Immature natural killer cell (primary cell): ENCODE measurements around the gene SEZ6. TPM values are rescaled to one million over a fixed set of nuclear protein-coding genes. Genes with fewer than 3 reads are reported as not detected.

ENCODE experiments used
- DNase-seq, 3 donors: peaks; one replicate each; pipeline ENCODE4 v3.0.0; 2022; ENCODE audit warnings: mixed read lengths in 1 of 3
- H3K27ac Mint-ChIP-seq, 6 donors: one replicate each; pipeline ENCODE4 v1.8.0; 2020; ENCODE audit warnings: mixed read lengths in 6 of 6, mild to moderate bottlenecking in 5 of 6, inconsistent platforms in 4 of 6, moderate library complexity in 3 of 6
- H3K27me3 Mint-ChIP-seq, 3 donors: one replicate each; pipeline ENCODE4 v1.8.0; 2020 to 2021; ENCODE audit warnings: low read depth in 3 of 3, mild to moderate bottlenecking in 3 of 3, mixed read lengths in 3 of 3, moderate library complexity in 3 of 3, inconsistent platforms in 1 of 3
- H3K36me3 Mint-ChIP-seq, 3 donors: one replicate each; pipeline ENCODE4 v1.8.0; 2020; ENCODE audit warnings: mixed read lengths in 3 of 3, inconsistent platforms in 2 of 3, mild to moderate bottlenecking in 2 of 3
- H3K4me1 Mint-ChIP-seq, 2 donors: one replicate each; pipeline ENCODE4 v1.8.0; 2020; ENCODE audit warnings: inconsistent platforms in 2 of 2, mild to moderate bottlenecking in 2 of 2, mixed read lengths in 2 of 2, moderate library complexity in 1 of 2
- H3K4me3 Mint-ChIP-seq, 5 donors: one replicate each; pipeline ENCODE4 v1.8.0; 2020; ENCODE audit warnings: mild to moderate bottlenecking in 5 of 5, mixed read lengths in 5 of 5, inconsistent platforms in 3 of 5, moderate library complexity in 3 of 5
- H3K9me3 Mint-ChIP-seq, 6 donors: one replicate each; pipeline ENCODE4 v1.8.0; 2020; ENCODE audit warnings: mild to moderate bottlenecking in 6 of 6, mixed read lengths in 6 of 6, inconsistent platforms in 4 of 6, moderate library complexity in 3 of 6
- polyA plus RNA-seq, 3 donors: library from polyadenylated mRNA; unstranded; fragments of 300-500 nt; fragmentation: Illumina TruSeq; gene quantifications; one replicate each; pipeline ENCODE4 v1.2.3, GENCODE V29; 2021

The SEZ6 gene
- polyA plus RNA-seq, 3 donors from 2014 or later = 0.71 to 3.8 (median 0.86) TPM

DNA sequence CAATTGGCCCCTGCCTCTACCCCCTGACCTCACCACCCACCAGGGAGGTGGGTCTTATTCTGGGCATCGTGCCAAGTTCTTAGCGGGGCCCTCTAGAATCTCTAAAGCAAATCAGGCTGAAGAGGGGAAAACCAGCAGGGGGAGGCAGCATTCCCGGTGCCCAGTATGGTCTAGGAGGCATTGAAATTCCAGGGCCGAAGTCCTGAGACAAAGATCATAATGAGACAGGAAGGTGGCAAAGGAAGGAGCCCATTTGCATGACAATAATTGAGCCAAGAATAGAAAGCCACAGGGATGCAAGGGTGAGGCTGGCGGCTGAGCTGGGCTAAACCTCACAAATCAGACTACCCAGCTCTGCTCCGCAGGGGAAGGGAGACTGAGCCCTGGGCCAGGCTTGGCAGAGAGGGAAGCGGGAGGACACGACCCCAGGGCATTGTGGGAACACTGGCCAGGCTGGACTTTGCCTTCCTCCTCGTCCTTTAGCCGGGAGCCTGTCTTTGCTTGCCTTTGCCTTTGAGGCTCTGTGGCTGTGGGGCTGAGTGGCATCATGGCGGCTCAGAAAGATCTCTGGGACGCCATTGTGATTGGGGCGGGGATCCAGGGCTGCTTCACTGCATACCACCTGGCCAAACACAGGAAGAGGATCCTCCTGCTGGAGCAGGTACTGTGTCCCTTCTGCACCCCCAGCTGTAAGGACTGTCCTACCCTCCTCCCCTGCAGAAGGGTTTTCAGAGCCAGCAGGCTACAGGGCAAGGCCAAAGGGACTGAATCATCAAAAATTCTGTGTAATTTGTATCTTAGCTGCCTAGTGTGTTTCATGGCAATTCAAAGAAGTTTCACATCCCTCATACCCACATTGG lies 37.1 kb upstream of the SEZ6 start, which contains the start of gene PIPOX:
TSS of gene PIPOX (plus strand) at position 463 of the 860 bp plus-strand sequence. CDS start at position 548, 85 bp downstream.
- Mint-ChIP-seq H3K4me3 (no peak within 1 kb of the TSS), H3K9me3 (no peaks in the 10 kb centered on the region), H3K27ac (no peak within 1 kb of the TSS), H3K36me3 (peaks cover 0 to 14% (median 0%) of the 10 kb centered on the region in 3 donors), H3K27me3 (peaks cover 0 to 5% (median 3%) of the 10 kb centered on the region in 3 donors), H3K4me1 (peaks cover 0 to 5% of the 10 kb centered on the region in 2 donors)
- DNase-seq = no peak

DNA sequence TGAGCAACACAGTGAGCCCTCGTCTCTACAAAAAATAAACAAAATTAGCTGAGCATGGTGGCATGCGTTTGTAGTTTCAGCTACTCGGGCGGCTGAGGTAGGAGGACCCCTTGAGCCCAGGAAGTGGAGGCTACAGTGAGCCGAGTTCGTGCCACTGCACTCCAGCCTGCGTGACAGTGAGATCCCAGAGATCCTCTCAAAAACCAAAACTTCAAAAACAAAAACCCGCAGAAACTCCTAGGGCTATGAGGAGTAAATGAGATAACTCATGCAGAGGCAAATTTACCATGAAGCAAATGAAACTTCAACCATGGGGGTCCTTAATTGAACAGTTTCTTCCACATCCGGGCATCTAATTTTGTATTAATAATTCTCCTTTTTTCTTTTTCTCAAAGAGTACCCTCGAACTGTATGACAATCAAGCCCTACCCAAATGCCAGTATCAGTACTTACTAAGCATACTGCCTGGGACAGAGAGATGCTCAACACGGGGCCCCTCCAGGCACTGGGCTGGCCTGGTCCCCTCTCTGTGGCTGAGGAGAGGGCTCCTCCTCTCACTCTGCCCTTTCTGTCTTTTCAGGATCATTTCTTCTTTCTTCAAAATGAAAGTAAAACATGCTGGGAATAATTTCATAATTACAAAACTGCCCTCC lies 36.3 kb upstream of the SEZ6 start:
- Mint-ChIP-seq H3K4me3 (no peak overlapping the region), H3K27ac (no peak overlapping the region), H3K27me3 (peaks cover 0 to 5% (median 2%) of the 10 kb centered on the region in 3 donors), H3K9me3 (no peaks in the 10 kb centered on the region), H3K4me1 (peaks cover 0 to 5% of the 10 kb centered on the region in 2 donors), H3K36me3 (peaks cover 0 to 14% (median 0%) of the 10 kb centered on the region in 3 donors)
- DNase-seq = no peak

DNA sequence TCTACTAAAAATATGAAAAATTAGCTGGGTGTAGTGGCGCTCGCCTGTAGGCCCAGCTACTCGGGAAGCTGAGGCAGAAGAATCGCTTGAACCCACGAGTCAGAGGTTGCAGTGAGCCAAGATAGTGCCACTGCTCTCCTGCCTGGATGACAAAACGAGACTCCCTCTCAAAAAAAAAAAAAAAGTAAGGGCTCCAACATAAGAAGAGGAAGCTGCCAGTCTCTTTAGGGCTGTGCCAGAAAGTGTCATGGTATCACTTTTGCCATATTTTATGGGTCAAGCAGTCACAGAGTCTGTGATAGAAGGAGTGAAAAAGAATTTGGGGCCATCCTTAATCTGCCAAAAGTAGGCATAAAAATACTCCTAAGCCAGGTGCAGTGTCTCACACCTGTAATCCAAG lies 35.7 kb upstream of the SEZ6 start:
- Mint-ChIP-seq H3K36me3 (peaks cover 0 to 13% (median 0%) of the 10 kb centered on the region in 3 donors), H3K27ac (no peak overlapping the region), H3K9me3 (no peaks in the 10 kb centered on the region), H3K27me3 (peaks cover 2 to 3% (median 2%) of the 10 kb centered on the region in 3 donors), H3K4me1 (peaks cover 0 to 5% of the 10 kb centered on the region in 2 donors), H3K4me3 (no peak overlapping the region)
- DNase-seq = no peak

DNA sequence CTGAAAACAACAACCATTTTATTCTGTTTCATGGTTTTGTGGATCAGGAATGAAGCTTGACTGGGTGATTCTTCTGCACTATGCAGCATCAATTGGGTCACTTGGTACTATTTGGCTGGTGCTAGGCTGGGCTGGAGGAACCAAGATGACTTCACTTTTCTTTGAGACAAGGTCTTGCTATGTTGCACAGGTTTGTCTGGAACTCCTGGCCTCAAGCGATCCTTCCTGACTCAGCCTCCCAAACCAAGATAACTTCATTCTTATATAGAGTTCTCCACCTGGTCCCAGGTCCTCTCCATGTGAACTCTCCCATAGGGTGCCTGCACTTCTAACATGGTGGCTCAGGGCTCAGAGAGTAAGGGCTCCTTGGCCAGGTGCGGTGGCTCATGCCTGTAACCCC lies 35.3 kb upstream of the SEZ6 start:
- H3K9me3 Mint-ChIP-seq = peaks cover 0 to 2% (median 0%) of the 10 kb centered on the region in 6 donors
- H3K27me3 Mint-ChIP-seq = peaks cover 2 to 4% (median 2%) of the 10 kb centered on the region in 3 donors
- peaks cover 0 to 8% (median 0%) of the 10 kb centered on the region in 3 donors for H3K36me3 Mint-ChIP-seq
- peaks cover 0 to 5% of the 10 kb centered on the region in 2 donors for H3K4me1 Mint-ChIP-seq
- no peak overlapping the region for H3K4me3 Mint-ChIP-seq
- no peak overlapping the region for H3K27ac Mint-ChIP-seq
- DNase-seq = no peak

DNA sequence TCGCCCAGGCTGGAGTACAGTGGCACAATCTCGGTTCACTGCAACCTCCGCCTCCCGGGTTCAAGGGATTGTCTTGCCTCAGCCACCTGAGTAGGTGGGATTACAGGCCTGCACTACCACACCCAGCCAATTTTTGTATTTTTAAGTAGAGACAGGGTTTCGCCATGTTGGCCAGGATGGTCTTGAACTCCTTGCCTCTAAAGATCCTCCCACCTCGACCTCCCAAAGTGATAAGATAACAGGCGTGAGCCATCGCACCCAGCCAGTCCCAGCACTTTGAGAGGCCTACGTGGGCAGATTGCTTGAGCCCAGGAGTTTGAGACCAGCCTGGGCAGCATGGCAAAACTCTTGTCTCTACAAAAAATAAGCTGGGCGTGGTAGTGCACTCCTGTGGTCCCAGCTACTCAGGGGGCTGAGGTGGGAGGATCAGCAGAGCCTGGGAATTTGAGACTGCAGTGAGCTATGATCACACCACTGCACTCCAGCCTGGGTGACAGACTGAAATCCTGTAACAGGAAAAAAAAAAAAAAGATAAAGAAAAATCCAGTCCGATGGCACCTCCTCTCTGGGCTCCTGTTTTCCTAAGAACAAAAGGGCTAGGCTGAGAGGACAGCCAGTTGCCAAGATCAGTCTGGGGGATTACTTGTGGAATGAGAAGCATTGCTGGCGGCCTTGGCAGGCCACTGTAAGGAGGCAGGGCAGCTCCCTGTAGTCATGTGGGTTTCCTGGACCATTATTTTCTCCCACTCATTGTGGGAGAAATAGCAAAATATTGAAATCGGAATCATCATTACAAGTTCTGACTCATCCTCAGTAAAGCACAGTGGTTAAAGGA lies 34.1 kb upstream of the SEZ6 start:
- no peak overlapping the region for H3K27ac Mint-ChIP-seq
- H3K4me1 Mint-ChIP-seq = peaks cover 0 to 5% of the 10 kb centered on the region in 2 donors
- no peak for DNase-seq
- no peak overlapping the region for H3K4me3 Mint-ChIP-seq
- peaks cover 0 to 4% (median 3%) of the 10 kb centered on the region in 6 donors for H3K9me3 Mint-ChIP-seq
- H3K27me3 Mint-ChIP-seq = peaks cover 2 to 4% (median 3%) of the 10 kb centered on the region in 3 donors
- peaks cover 0 to 4% (median 3%) of the 10 kb centered on the region in 3 donors for H3K36me3 Mint-ChIP-seq

DNA sequence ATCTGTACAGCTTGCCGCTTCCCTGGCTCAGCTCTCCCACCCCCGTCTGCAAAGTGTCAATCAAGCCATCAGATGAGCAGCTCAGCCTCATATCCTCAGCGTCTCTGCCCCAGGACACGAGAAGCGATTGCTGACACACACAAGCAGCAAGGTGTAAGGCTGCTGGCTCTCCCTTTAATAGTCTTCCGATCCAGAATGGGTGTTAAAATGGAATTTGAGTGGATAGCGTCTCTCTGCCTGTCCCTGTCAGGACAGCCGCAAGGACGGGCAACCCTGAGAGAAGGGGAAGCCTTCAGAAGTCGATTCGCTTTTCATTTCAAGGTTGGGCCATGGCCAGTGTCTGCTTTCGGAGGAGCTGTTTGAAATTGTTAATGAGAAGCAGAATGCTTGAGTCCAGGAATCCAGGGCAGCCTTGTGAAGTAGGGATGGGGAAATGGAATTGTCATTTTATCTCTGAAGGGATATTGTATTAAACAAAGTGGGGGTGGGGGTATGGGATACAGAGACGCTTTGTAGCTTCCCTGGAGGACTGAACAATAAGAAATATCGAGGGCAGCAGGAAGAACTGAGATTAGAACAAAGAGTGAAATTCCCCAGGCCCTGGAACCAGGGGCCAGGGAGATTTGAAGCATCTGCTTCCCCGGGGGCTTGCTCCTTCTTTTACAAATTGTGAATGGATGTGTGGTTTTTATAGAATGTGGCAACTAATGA lies 32.4 kb upstream of the SEZ6 start:
- Mint-ChIP-seq H3K27ac (no peak overlapping the region), H3K27me3 (peaks cover 2 to 4% (median 3%) of the 10 kb centered on the region in 3 donors), H3K4me3 (no peak overlapping the region), H3K4me1 (peaks cover 0 to 5% of the 10 kb centered on the region in 2 donors), H3K36me3 (peaks cover 0 to 5% (median 3%) of the 10 kb centered on the region in 3 donors), H3K9me3 (peaks cover 5 to 13% (median 9%) of the 10 kb centered on the region in 6 donors)
- no peak for DNase-seq

DNA sequence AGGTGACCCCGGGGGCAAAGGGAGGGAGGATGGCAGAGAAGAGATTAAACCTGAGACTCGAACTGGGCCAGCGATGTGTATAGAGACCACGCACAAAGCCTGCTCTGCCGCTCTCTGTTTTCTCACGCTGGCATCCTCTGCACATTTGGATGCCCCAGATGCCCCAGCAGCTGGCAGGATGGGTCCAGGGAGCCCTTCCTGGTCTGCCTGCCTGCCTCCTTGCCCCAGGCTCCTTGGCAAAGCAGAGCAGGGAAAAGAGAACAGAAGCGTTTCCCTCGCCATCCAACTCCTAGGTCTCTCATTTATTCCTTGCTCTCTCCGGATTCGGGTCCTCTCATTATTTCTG lies 31.9 kb upstream of the SEZ6 start:
- Mint-ChIP-seq H3K4me1 (peaks cover 0 to 3% of the 10 kb centered on the region in 2 donors), H3K4me3 (no peak overlapping the region), H3K27ac (no peak overlapping the region), H3K9me3 (peaks cover 5 to 13% (median 9%) of the 10 kb centered on the region in 6 donors), H3K27me3 (peaks cover 2 to 4% (median 3%) of the 10 kb centered on the region in 3 donors), H3K36me3 (peaks cover 0 to 5% (median 3%) of the 10 kb centered on the region in 3 donors)
- no peak for DNase-seq

DNA sequence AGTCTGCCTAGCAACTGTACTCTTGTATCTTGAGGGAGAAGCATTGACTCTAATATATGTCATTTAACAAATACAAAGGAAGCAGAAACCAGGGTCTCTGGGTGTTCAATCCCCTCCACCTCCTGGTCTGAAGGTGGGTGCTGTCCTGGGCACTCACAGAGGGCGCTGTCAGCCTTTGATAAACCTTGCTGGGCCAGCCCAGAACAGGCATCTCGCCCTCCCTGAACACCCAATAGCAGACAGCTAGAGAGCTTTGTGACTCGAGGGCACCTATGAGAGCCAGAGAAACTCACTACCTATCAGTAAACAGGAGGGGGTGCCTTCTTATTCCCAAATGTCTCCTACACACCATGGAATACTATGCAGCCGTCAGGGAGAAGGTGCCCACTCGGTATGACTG lies 30.8 kb upstream of the SEZ6 start:
- Mint-ChIP-seq H3K9me3 (peaks cover 5 to 13% (median 9%) of the 10 kb centered on the region in 6 donors), H3K4me1 (no peaks in the 10 kb centered on the region), H3K27ac (no peak overlapping the region), H3K27me3 (peaks cover 3 to 5% (median 4%) of the 10 kb centered on the region in 3 donors), H3K4me3 (no peak overlapping the region), H3K36me3 (peaks cover 0 to 5% (median 3%) of the 10 kb centered on the region in 3 donors)
- no peak for DNase-seq

DNA sequence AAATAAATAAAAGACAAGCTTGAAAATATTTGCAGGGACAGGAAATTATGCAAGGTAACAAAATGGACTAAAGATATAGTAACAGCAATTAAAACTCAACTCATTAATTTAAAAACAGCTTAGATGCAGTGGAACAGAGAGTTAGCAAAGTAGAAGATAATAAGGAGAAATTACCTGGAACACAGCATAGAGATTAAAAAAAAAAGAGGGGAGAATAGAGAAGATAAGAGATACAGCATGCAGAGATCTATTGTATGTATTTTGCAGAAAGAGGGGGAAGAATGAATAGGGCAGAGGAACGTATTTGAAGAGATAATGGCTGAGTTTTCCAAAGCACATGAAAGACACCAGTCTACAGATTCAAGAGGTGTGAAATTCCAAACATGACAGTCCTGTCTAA lies 28.7 kb upstream of the SEZ6 start:
- DNase-seq = no peak
- Mint-ChIP-seq H3K27ac (no peak overlapping the region), H3K27me3 (peaks cover 3 to 7% (median 5%) of the 10 kb centered on the region in 3 donors), H3K4me3 (no peak overlapping the region), H3K36me3 (peaks cover 0 to 5% (median 3%) of the 10 kb centered on the region in 3 donors), H3K4me1 (no peaks in the 10 kb centered on the region), H3K9me3 (peaks cover 5 to 13% (median 9%) of the 10 kb centered on the region in 6 donors)

DNA sequence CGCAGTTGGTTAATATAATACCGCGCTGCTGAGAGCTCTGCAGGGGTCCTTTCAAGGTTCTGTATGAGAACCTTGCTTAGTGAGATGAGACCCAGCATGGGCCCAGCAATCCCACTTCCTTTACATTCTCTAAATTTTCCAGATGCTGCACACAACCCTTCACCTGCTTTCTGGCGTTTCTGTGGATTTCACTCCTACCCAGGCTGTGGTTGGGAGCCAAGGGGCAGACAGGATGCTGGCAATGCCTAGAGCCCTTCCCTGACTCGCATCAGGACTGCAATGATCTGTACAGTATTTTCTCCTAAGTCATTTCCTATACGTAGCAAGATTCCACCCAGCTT lies 27.0 kb upstream of the SEZ6 start:
- H3K27ac Mint-ChIP-seq = no peak overlapping the region
- no peak for DNase-seq

DNA sequence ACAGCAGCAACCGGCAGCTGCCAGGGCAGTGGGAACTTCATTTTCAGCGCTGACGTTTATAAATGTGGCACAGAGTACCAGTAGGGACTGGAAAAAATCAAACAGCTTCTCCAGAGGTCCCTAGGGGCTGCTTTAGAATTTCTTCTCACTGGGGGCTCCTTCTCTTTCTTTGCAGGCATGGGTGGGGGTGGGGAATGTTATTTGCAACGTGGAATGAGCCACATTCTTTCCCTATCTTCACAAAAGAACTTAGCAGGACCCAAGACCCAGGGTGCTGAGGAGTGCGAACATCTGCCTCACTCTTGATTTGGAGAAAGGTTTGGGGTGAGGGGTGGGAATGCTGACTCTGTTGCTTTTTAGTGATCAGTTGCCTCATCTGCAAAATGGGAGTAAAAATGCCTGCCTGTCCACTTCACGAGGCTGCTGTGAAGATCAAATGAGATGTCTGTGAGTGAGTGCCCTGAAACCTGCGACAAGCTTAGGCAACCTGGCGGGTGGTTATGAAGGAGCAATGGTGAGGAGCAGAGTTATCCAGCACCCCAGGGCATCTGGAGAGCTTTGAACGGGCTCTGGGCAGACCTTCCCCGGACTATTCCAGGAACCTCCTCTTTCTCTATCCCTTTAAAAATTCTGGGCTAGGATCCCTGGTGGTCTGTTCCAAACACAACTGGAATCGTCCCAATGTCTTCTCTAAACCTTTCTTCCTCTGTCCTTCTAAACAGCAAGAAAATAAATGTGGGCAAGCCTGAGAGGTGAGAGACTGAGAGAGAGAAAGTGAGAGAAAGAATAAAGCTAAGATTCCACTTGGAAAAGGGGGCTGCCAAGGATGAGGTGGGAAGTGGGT lies 26.4 kb upstream of the SEZ6 start:
- no peak overlapping the region for H3K4me3 Mint-ChIP-seq
- H3K4me1 Mint-ChIP-seq = no peaks in the 10 kb centered on the region
- H3K27ac Mint-ChIP-seq = no peak overlapping the region
- H3K27me3 Mint-ChIP-seq = peaks cover 6 to 13% (median 7%) of the 10 kb centered on the region in 3 donors
- peaks cover 5 to 13% (median 9%) of the 10 kb centered on the region in 6 donors for H3K9me3 Mint-ChIP-seq
- no peak for DNase-seq
- H3K36me3 Mint-ChIP-seq = peaks cover 0 to 5% (median 3%) of the 10 kb centered on the region in 3 donors

More for the DNA sequence above, 27.0 kb upstream of the SEZ6 start:
- no peaks in the 10 kb centered on the region for H3K4me1 Mint-ChIP-seq
- peaks cover 0 to 5% (median 3%) of the 10 kb centered on the region in 3 donors for H3K36me3 Mint-ChIP-seq
- H3K27me3 Mint-ChIP-seq = peaks cover 4 to 11% (median 5%) of the 10 kb centered on the region in 3 donors
- H3K4me3 Mint-ChIP-seq = no peak overlapping the region
- peaks cover 5 to 13% (median 9%) of the 10 kb centered on the region in 6 donors for H3K9me3 Mint-ChIP-seq

DNA sequence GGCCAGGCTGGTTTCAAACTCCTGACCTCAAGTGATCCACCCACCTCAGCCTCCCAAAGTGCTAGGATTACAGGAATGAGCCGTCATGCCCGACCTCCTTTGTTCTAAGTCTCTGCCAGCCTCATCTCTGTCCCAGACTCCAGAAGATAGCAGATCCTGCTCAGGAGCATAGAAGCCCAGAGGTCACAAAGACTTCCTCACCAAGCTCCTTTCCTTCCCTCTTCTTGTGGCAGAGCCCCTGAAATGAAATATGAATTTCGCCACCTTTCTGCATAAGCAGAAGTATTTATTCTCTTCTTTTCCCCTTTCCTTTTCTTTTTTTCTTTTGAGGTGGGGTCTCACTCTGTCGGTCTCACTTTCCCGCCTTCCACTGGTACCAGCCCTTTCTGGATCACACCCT lies 25.7 kb upstream of the SEZ6 start:
- no peaks in the 10 kb centered on the region for H3K4me1 Mint-ChIP-seq
- H3K36me3 Mint-ChIP-seq = peaks cover 0 to 5% (median 3%) of the 10 kb centered on the region in 3 donors
- peaks cover 6 to 12% (median 7%) of the 10 kb centered on the region in 3 donors for H3K27me3 Mint-ChIP-seq
- H3K9me3 Mint-ChIP-seq = peaks cover 5 to 13% (median 9%) of the 10 kb centered on the region in 6 donors
- no peak overlapping the region for H3K4me3 Mint-ChIP-seq
- no peak overlapping the region for H3K27ac Mint-ChIP-seq
- no peak for DNase-seq
